Activated naive CD4-positive, alpha-beta T cell treated with Interleukin-2 at 50 U/mL for 16 hours (primary cell): Measurements from ENCODE around the gene IGFALS.

ENCODE experiments used
- DNase-seq: peaks from one replicate; pipeline ENCODE4 v3.0.0-alpha.2; 2020

Gene IGFALS

GRCh38 chr16:1763521-1764511, 29.7 kb downstream of the IGFALS start:
- DNase-seq, result no peak

- no peak for DNase-seq
These were observed 30.5 kb downstream of the IGFALS start for GRCh38 chr16:1762879-1763520.

GRCh38 chr16:1762196-1762878, 31.2 kb downstream of the IGFALS start:
- DNase-seq, result no peak

DNA sequence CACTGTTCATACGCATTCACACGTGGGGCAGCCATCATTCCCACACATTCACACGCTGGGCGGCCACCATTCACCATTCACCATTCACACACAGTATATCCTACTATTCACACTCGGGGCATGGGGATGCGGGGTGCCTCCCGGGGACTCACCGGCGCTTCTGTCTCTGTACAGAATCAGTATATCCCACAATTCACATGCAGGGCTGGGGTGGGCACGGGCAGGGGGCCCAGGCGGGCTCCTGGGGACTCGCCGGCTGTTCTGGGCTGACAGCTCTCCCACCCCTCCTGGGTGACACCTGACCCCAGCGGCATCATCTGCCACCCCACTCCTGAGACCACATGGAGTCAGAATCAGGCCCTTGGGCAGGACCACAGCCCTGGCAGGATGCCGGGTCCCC, 31.8 kb downstream of the IGFALS start:
- DNase-seq, result no peak

- no peak for DNase-seq
These were observed 32.6 kb downstream of the IGFALS start for GRCh38 chr16:1760911-1761310.

DNA sequence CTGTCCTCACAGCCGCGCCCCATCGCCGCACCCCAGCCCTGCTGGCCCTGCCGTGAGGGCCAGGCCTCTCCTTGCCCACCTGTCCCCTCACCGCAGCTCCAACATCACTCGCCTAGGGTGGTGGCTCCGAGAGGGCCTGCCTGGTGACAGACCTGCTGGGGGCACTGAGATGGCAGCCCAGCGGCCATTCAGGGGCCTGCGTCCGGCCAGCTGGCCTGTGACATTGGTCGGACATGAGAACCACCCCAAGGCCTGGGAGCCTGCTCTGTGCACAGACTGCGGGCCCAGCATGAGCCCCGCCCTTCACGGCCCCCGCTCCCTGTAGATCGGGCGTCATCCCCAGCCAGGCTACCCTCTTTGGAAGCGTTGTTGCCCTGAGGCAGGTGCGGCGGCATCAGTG, 34.0 kb downstream of the IGFALS start:
- no peak for DNase-seq

- DNase-seq, result no peak
These were observed 34.6 kb downstream of the IGFALS start for GRCh38 chr16:1758923-1759322.

- no peak for DNase-seq
These were observed 35.6 kb downstream of the IGFALS start for GRCh38 chr16:1757714-1758461.

DNA sequence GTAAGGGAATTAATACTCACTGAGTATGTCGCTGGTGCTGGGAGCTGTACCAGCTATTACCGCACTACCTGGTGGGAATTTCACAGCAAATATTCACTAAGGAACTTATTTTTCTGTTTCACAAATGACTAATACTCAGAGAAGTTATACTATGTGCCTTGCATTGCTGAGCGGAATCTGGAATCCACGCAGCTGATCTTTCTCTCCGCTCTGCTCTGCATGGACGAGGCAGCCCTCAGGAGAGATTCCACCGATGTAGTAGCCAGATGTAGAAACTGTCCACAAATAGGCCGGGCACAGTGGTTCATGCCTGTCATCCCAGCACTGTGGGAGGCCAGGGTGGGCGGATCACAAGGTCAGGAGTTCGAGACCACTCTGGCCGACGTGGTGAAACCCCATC, 39.3 kb downstream of the IGFALS start:
- no peak for DNase-seq

GRCh38 chr16:1752853-1753252, 40.7 kb downstream of the IGFALS start:
- no peak for DNase-seq

- DNase-seq, result no peak
These were observed 41.6 kb downstream of the IGFALS start for GRCh38 chr16:1751946-1752345.

DNA sequence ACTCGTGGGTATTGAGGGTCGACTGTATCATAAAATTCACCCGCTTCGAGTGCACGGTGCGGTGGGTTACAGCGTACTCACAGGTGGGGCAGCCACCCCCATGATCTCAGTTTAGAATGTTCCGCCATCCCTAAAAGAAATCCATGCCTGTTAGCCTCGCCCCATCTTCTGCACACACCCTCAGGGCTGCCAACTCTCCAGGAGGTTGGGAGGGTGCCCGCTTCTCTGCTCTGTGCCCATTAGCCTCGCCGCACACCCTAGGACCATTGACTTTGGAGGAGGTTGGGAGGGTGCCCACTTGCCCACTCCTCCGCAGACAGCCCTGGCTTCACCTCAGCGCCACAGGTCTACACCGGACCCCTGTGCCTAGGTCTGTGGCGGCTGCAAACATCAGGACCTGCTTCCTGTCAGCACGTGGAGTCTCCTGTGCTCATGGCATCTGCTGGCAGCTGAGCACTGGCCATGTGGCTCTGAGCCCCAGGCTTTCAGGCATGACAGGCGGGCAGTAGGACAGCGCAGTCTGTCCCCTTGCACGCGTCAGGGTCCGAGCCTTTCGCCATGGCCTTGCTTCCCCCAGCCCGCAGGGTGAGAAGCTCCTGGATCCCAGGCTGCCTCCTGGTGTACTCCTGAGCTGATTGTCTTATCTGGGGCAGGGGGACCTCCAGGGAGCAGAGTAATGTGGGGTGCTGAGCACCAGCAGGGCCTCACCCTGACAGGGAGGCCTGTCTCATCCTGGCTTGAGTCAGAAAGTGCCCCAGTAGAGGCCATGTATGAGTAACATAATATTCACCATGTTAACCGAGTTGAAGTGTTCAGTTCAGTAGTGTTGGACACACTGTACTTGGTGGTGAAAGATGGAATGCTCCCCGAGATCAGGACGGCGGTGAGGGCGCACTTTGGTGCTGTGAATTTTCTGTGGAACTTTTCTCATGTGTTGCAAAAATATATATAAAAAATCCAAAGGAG, 44.1 kb downstream of the IGFALS start:
- DNase-seq, result no peak

DNA sequence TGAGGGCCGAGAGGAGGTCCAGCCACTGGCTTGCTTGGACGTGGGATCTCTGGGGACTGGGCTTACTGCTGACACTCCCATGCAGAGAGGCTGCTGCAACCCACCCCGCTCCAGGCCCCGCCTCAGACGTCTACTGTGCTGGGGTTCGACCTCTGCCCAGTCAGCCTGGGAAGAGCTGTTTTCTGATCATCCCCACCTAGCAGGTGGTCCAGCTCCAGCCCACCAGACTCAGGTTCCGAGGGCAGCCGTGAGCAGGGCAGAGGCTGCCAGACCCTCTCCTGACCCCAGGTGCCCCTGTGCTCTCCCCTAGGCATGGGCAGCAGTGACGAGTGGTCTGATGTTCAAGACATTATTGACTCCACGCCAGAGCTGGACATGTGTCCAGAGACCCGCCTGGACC, 45.6 kb downstream of the IGFALS start:
- DNase-seq, result no peak

- DNase-seq, result no peak
These were observed 46.8 kb downstream of the IGFALS start for GRCh38 chr16:1746693-1747195.

GRCh38 chr16:1745900-1746692, 47.4 kb downstream of the IGFALS start:
- DNase-seq, result no peak

GRCh38 chr16:1745181-1745899, 48.2 kb downstream of the IGFALS start:
- no peak for DNase-seq

- no peak for DNase-seq
These were observed 49.1 kb downstream of the IGFALS start for GRCh38 chr16:1744338-1744840.

- DNase-seq, result no peak
These were observed 49.8 kb downstream of the IGFALS start for GRCh38 chr16:1743376-1744337.
